Naive thymus-derived CD8-positive, alpha-beta T cell (primary cell): ENCODE data around the gene DUOX1. TPM values are rescaled to one million over a fixed set of nuclear protein-coding genes. Genes with fewer than 3 reads are reported as not detected.
"Not testable (repeated sequence)": the region's sequence is repeated elsewhere in the genome, so short reads cannot be mapped to it uniquely, and the experiment has no call there.

ENCODE experiments used
- ATAC-seq, 2 donors: fragments of 150-1000 bp; cut with Tn5 transposase in 1 of 2; sonication (Bioruptor Pico), chemical (Tn5 transposase) in 1 of 2; 1 replicate in 1 of 2; 2 replicates in 1 of 2; pipeline ENCODE4 v1.10.0; 2021; ENCODE audit warnings: mild to moderate bottlenecking in 2 of 2, moderate library complexity in 2 of 2
- POLR2A ChIA-PET: fragments of 350-600 bp; sonication (Branson Sonifier 250); formaldehyde crosslinking; loops from one replicate; lab custom pipeline; 2021; ENCODE audit warnings: antibody characterized with exemption; lab: Charles Lee
- DNase-seq, 10 donors: peaks; one replicate each; pipeline versions ENCODE4 v3.0.0 to v3.0.0-alpha.2; 2020 to 2022
- H3K27ac Mint-ChIP-seq, 10 donors: one replicate each; pipeline ENCODE4 v1.8.0; 2020 to 2022; ENCODE audit warnings: mild to moderate bottlenecking in 10 of 10, mixed read lengths in 10 of 10, moderate library complexity in 4 of 10, inconsistent platforms in 1 of 10
- H3K27me3 Mint-ChIP-seq, 5 donors: one replicate each; pipeline ENCODE4 v1.8.0; 2021 to 2022; ENCODE audit warnings: mixed read lengths in 5 of 5
- H3K36me3 Mint-ChIP-seq, 3 donors: one replicate each; pipeline ENCODE4 v1.8.0; 2020 to 2022; ENCODE audit warnings: mixed read lengths in 3 of 3, mild to moderate bottlenecking in 2 of 3, inconsistent platforms in 1 of 3
- H3K4me1 Mint-ChIP-seq, 4 donors: one replicate each; pipeline ENCODE4 v1.8.0; 2021 to 2022; ENCODE audit warnings: mixed read lengths in 4 of 4
- H3K4me3 Mint-ChIP-seq, 10 donors: one replicate each; pipeline ENCODE4 v1.8.0; 2020 to 2022; ENCODE audit warnings: mild to moderate bottlenecking in 10 of 10, mixed read lengths in 10 of 10, moderate library complexity in 6 of 10, inconsistent platforms in 1 of 10
- H3K9me3 Mint-ChIP-seq, 9 donors: one replicate each; pipeline ENCODE4 v1.8.0; 2020 to 2022; ENCODE audit warnings: mixed read lengths in 9 of 9, mild to moderate bottlenecking in 3 of 9, inconsistent platforms in 1 of 9, moderate library complexity in 1 of 9
- polyA plus RNA-seq, 3 donors: library from polyadenylated mRNA; unstranded; fragments of 300-500 nt; fragmentation: Illumina TruSeq; gene quantifications; one replicate each; pipeline ENCODE4 v1.2.3, GENCODE V29; 2021
- total RNA-seq, 8 experiments: library from RNA in 2 of 8; stranded (reverse) in 2 of 8; gene quantifications; one replicate each; pipeline ENCODE4 v1.2.3 and lab custom pipeline; 2021 to 2026

The DUOX1 gene
- total RNA-seq (not detected), polyA plus RNA-seq (1 to 10 TPM in 1 of 3 donors, under 1 TPM in 2; 0.35 to 3.7 (median 0.40) TPM), total RNA-seq (lab: John Stamatoyannopoulos, UW) (0 to 0.43 (median 0.03) reads per million in 6 experiments)

GRCh38 chr15:45129651-45130129 is at the start of gene DUOX1, which contains the start of gene DUOXA1:
Gene DUOX1 (plus strand): TSS chr15:45129994. CDS start chr15:45131967, 1,973 bp downstream.
Gene DUOXA1 (minus strand): TSS chr15:45129879. CDS start chr15:45123014, 6,865 bp downstream.
- POLR2A ChIA-PET, result no interaction called here

DNA sequence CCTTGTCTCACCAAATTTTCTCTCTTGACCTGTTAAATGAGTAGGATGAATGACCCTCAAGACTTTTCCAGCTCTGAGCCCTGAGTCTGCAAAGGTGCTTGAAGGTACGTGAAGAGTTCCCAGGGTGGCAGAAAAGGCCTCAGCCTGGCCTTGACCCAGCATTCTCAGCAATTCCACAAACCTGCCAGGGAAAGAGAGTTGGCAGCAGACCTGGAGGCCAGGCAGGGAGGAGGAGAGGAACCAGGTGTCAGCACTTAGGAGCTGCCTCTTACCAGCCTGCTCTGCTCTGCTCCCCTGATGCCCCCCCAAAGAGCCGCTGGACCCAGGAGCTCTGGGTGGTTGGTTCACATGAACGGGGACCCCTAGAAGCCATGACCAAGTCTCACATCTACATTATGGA is 49.2 kb upstream of the DUOX1 start:
- ATAC-seq, H3K9me3 Mint-ChIP-seq, DNase-seq, H3K36me3 Mint-ChIP-seq, H3K4me1 Mint-ChIP-seq, H3K27ac Mint-ChIP-seq, POLR2A ChIA-PET, H3K4me3 Mint-ChIP-seq: not testable (repeated sequence)
- peaks cover 5 to 17% (median 8%) of the 10 kb centered on the region in 5 donors for H3K27me3 Mint-ChIP-seq

More at GRCh38 chr15:45129651-45130129, at the start of gene DUOX1, which contains the start of gene DUOXA1:
- Mint-ChIP-seq H3K4me3 (peak within 1 kb of the TSS; percentile 37 to 65 (median 52)), H3K36me3 (peaks cover 0 to 2% (median 0%) of the 10 kb centered on the region in 3 donors), H3K27me3 (peaks cover 29 to 84% (median 71%) of the 10 kb centered on the region in 5 donors), H3K27ac (no peak within 1 kb of the TSS), H3K9me3 (no peaks in the 10 kb centered on the region), H3K4me1 (peaks cover 4 to 11% (median 6%) of the 10 kb centered on the region in 4 donors)
- DNase-seq (no peak), ATAC-seq (peak; percentile 76 to 80)

DNA sequence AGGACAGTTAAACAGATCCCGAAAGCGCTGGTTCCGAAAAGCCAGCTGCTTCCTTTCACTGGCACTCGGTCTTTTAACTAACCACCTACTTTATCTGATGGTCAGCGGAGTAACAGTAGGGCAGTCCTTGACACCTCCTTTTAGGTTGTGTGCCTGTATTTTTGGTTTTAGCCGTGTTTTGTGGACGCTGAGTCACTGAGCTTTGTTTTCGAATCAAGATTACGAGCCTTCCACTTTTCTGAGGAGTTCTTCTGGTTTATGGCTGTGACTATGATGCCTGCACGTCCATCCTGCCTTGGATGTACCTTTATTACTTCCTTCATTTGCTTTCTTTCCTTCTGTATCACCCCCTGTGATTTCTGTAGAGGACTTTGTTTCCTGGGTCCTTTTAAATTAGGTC is 47.4 kb upstream of the DUOX1 start:
- DNase-seq, ATAC-seq, POLR2A ChIA-PET, H3K4me1 Mint-ChIP-seq, H3K36me3 Mint-ChIP-seq, H3K4me3 Mint-ChIP-seq, H3K27ac Mint-ChIP-seq, H3K9me3 Mint-ChIP-seq: not testable (repeated sequence)
- H3K27me3 Mint-ChIP-seq, result peaks cover 7 to 24% (median 15%) of the 10 kb centered on the region in 5 donors

DNA sequence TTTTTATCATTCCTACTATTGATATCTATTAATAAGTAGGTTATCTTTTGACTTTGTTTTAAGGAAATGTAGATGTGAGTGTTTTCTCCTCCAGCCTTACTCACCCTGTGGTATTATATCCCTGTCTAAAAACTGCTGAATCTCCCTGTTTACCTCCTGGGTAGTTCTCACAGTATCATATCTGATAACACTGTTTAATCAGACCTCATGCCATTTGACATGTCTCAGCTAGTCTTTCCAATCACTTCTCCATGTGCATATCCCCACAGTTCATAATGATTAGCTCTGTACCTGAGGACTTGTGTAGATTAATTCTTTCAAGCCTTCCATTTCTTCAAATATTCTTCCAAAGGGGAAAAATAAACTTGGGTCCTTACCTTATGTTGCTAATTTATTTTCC is 46.6 kb upstream of the DUOX1 start:
- Mint-ChIP-seq H3K9me3 (no peaks in the 10 kb centered on the region), H3K27me3 (peaks cover 8 to 25% (median 20%) of the 10 kb centered on the region in 5 donors), H3K4me3 (no peak overlapping the region), H3K27ac (no peak overlapping the region), H3K4me1 (no peaks in the 10 kb centered on the region), H3K36me3 (no peaks in the 10 kb centered on the region)
- ATAC-seq (no peak), DNase-seq (no peak)
- POLR2A ChIA-PET, result no interaction called here

DNA sequence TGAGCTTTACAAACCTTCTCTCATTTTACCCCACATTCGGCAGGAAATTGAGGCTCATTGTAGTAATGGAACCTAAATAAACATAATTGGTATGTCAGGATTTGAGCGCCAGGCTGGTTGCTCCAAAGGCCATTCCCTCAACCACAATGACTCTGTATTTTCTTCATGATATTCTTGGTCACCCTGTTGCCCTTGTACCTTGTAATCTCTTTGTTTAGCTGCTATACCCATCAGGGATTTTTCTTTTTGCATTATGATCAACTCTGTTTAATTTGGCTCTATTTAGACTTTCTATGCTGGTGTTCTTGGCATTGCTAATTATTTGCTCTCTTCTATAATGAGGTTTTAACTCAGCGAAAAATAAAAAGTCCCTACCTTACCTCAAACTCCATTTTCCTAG is 45.6 kb upstream of the DUOX1 start:
- POLR2A ChIA-PET, result no interaction called here
- Mint-ChIP-seq H3K36me3 (no peaks in the 10 kb centered on the region), H3K4me3 (no peak overlapping the region), H3K4me1 (no peaks in the 10 kb centered on the region), H3K27ac (no peak overlapping the region), H3K27me3 (peaks cover 8 to 25% (median 23%) of the 10 kb centered on the region in 5 donors), H3K9me3 (no peaks in the 10 kb centered on the region)
- ATAC-seq (no peak), DNase-seq (no peak)

- POLR2A ChIA-PET, result no interaction called here
- Mint-ChIP-seq H3K36me3 (no peaks in the 10 kb centered on the region), H3K4me3 (no peak overlapping the region), H3K9me3 (no peaks in the 10 kb centered on the region), H3K27me3 (peaks cover 19 to 45% (median 32%) of the 10 kb centered on the region in 5 donors), H3K4me1 (no peaks in the 10 kb centered on the region), H3K27ac (no peak overlapping the region)
- no peak for DNase-seq
- no peak for ATAC-seq
Observed at GRCh38 chr15:45087513-45087912, 42.3 kb upstream of the DUOX1 start.

DNA sequence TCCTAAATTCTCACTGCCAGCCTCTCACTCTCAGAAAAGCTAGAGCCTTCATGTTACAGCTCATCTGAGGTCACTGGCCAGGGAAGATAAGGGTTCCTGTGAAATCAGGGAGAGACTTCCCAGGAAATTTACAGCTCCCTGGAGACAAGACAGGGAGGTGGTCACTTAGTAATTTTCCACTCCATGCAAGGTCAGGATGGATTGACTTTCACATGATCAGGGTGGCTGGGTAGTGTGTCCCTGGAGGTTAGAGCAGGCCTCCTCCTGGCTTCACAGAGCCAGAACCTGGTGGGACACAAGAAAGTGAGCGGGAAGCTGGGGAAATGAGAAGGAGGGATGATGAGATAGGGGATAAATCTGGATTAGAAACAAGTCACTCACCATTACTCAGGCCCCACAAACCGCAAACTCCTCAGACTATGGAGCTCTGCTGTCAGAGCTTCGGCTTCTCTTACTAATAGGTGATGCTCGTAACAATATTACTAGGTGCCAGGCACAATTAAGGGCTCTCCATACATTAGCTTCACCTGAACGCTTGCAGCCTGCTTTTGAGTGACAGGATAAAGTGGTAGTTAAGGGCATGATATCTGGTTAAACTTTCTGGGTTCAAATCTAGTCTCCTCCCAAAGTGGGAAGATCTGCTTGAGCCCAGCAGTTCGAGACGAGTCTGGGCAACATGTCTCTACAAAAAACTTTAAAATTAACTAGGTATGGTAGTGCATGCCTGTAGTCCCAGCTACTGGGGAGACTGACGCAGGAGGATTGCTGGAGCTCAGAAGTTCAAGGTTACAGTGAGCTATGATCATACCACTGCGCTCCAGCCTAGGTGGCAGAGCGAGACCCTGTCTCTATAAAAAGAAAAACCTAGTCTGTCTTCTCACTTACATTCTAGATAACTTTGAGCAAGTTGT is 40.7 kb upstream of the DUOX1 start:
- no peaks in the 10 kb centered on the region for H3K4me1 Mint-ChIP-seq
- no peak overlapping the region for H3K27ac Mint-ChIP-seq
- POLR2A ChIA-PET, result no interaction called here
- peaks cover 0 to 2% (median 0%) of the 10 kb centered on the region in 9 donors for H3K9me3 Mint-ChIP-seq
- no peak for DNase-seq
- H3K4me3 Mint-ChIP-seq, result no peak overlapping the region
- H3K27me3 Mint-ChIP-seq, result peaks cover 16 to 32% (median 28%) of the 10 kb centered on the region in 5 donors
- no peaks in the 10 kb centered on the region for H3K36me3 Mint-ChIP-seq
- no peak for ATAC-seq

DNA sequence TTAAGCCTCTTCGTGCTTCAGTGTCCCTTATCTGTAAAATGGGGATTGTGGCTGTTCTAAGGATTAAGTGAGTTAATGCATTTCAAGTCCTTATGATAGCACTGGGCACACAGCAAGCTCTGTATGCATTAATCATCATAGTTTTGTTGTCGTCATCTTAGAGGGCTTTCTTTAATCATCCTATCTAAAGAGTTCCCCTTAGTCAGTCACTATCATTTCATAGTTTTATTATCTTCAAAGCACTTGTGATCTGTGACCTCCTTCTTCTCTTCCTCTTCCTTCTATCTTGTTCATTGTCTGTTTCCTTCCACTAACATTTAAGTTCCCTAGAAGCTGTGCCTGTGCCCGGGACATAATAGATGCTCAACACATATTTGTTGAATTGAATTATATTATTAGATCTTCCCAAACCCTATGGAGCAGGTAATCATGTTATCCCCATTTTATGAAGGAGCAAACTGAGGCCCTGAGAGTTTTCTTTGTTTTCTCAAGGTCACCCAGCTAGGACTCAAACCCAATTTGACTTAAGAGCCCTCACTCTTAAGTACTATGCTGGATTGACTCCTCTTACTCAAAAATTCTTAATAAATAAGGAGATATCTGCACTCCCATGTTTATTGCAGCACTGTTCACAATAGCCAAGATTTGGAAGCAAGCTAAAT is 40.0 kb upstream of the DUOX1 start:
- DNase-seq (no peak), ATAC-seq (no peak)
- peaks cover 16 to 31% (median 27%) of the 10 kb centered on the region in 5 donors for H3K27me3 Mint-ChIP-seq
- H3K36me3 Mint-ChIP-seq, result no peaks in the 10 kb centered on the region
- POLR2A ChIA-PET, result no interaction called here
- H3K4me3 Mint-ChIP-seq, result no peak overlapping the region
- no peak overlapping the region for H3K27ac Mint-ChIP-seq
- H3K9me3 Mint-ChIP-seq, result peaks cover 0 to 2% (median 0%) of the 10 kb centered on the region in 9 donors
- no peaks in the 10 kb centered on the region for H3K4me1 Mint-ChIP-seq

DNA sequence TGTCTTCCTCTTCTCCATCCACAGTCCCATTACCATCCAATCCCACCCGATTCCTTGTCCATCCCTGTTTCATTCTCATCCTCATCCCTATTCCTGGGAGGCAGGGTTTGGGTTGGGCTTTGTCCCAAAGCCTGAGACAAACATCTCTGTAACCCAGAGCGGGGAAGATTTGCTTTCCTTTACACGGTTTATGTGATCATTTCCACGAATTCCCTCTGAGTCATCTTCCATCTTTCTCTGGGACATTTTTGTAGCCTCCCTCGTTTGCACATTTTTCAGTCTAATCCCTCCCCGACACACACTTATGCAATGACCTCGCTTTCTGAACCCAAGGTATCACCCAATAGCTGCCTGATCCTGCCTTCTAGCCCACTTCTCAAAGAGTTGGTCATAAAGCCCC is 38.6 kb upstream of the DUOX1 start:
- H3K27ac Mint-ChIP-seq, result no peak overlapping the region
- ATAC-seq (no peak), DNase-seq (no peak)
- peaks cover 14 to 31% (median 25%) of the 10 kb centered on the region in 5 donors for H3K27me3 Mint-ChIP-seq
- peaks cover 0 to 2% (median 0%) of the 10 kb centered on the region in 9 donors for H3K9me3 Mint-ChIP-seq
- H3K36me3 Mint-ChIP-seq, result no peaks in the 10 kb centered on the region
- H3K4me3 Mint-ChIP-seq, result no peak overlapping the region
- POLR2A ChIA-PET, result no interaction called here
- H3K4me1 Mint-ChIP-seq, result no peaks in the 10 kb centered on the region

DNA sequence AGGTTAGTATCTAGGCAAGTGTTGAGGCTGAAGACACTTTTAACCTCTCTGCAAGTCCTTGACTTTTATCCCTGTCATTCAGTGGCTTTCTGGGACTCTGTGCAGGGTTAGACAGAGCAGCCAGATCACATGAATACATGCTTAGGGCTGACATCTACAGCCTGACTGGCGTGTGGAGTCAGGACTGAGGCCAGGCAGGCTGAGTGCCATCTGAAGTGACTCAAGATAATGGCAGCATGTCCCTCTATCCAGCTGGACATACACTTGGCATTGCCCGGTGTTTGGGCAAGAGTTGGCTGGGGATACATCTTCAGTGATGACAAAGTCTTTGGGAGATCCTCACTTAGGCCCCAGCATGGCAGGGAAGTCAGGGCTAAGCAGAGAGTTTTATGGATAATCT is 38.2 kb upstream of the DUOX1 start:
- Mint-ChIP-seq H3K27ac (no peak overlapping the region), H3K4me3 (no peak overlapping the region), H3K36me3 (no peaks in the 10 kb centered on the region), H3K9me3 (peaks cover 0 to 2% (median 0%) of the 10 kb centered on the region in 9 donors), H3K4me1 (no peaks in the 10 kb centered on the region), H3K27me3 (peaks cover 14 to 31% (median 25%) of the 10 kb centered on the region in 5 donors)
- ATAC-seq, result no peak
- POLR2A ChIA-PET, result no interaction called here
- DNase-seq, result no peak

- H3K36me3 Mint-ChIP-seq, result no peaks in the 10 kb centered on the region
- POLR2A ChIA-PET, result no interaction called here
- no peak overlapping the region for H3K4me3 Mint-ChIP-seq
- no peak for ATAC-seq
- H3K27me3 Mint-ChIP-seq, result peaks cover 11 to 24% (median 14%) of the 10 kb centered on the region in 5 donors
- H3K27ac Mint-ChIP-seq, result no peak overlapping the region
- DNase-seq, result no peak
- no peaks in the 10 kb centered on the region for H3K4me1 Mint-ChIP-seq
- H3K9me3 Mint-ChIP-seq, result peaks cover 0 to 2% (median 0%) of the 10 kb centered on the region in 9 donors
Observed at GRCh38 chr15:45093013-45093412, 36.8 kb upstream of the DUOX1 start.

DNA sequence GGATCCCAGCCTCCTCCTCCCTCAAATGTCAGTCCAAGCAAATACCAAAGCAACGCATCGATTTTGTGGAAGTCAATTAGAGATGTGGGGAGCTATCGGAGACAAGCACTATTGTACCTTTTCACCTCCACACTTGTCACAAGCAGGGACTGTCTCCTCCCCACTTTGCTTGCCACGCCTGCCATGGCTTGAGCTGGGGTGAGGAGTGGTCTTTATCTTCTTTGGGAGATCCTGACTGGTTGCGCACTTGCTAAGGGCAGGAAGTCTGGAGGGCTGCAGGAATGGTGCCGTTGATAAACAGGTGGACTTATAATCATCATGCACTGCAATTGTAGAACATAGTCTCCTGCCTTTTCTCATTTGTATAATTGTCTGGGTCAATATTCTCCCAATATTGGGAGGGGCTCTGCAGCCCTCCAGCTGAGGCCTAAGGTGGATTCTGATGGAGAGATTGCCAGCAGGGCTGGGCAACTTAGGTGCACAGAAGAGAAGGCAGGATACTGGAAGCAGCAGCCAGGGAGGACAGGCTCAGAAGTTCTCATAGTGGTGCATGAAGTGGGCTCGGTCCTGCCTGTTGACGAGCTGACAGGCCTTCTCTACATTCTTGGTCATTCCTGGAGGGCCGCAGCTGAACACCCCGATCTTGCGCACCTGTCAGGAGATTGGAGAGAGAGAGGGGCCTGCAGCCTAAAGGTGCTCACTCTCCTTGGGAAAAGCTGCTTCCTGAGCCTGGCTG is 36.0 kb upstream of the DUOX1 start:
- peaks cover 0 to 2% (median 0%) of the 10 kb centered on the region in 9 donors for H3K9me3 Mint-ChIP-seq
- no peak for DNase-seq
- H3K36me3 Mint-ChIP-seq, result no peaks in the 10 kb centered on the region
- ATAC-seq, result no peak
- peak overlapping the region in 1 of 10 donors; percentile 33 for H3K27ac Mint-ChIP-seq
- POLR2A ChIA-PET, result no interaction called here
- no peaks in the 10 kb centered on the region for H3K4me1 Mint-ChIP-seq
- no peak overlapping the region for H3K4me3 Mint-ChIP-seq
- peaks cover 11 to 23% (median 14%) of the 10 kb centered on the region in 5 donors for H3K27me3 Mint-ChIP-seq
